ENCODE measurements around the gene TMEM11. TPM values are rescaled to one million over a fixed set of nuclear protein-coding genes. Genes with fewer than 3 reads are reported as not detected.

Gene TMEM11
- total and polyA plus RNA-seq, 2 of the 4 experiments (the other 2 are of a cell fraction): 19.9 to 44.7 TPM

- Histone ChIP-seq H2BK20ac (ENCODE audit: low read depth, low read length) (no peak overlapping the region), H2BK15ac (ENCODE audit: low read depth, low read length) (no peak overlapping the region), H4K8ac (ENCODE audit: low read depth in 2 of 2, low read length in 2 of 2) (no peak overlapping the region), H4K5ac (ENCODE audit: low read depth, low read length) (no peak overlapping the region), H3K23ac (ENCODE audit: low read depth, low read length) (no peak overlapping the region), H3K79me1 (ENCODE audit: low read depth in 1 of 2, low read length in 2 of 2) (no peaks in the 10 kb centered on the region; a peak in 1 of 4 replicates), H3K18ac (ENCODE audit: low read depth, low read length) (no peak overlapping the region), H4K20me1 (ENCODE audit: insufficient read depth, low read length) (no peaks in the 10 kb centered on the region; the same call in 1 of the 2 replicates), H3K4ac (ENCODE audit: low read depth, low read length) (no peak overlapping the region), H3K9me1 (ENCODE audit: insufficient read depth, low read length) (peaks cover 2% of the 10 kb centered on the region; the same call in 1 of the 2 replicates), H3K9me3 (ENCODE audit: control insufficient read depth, insufficient read depth, low read length) (no peaks in the 10 kb centered on the region), H3K36me3 (ENCODE audit: control insufficient read depth, insufficient read depth, low read length) (no peaks in the 10 kb centered on the region), H3K4me3 (ENCODE audit: insufficient read depth, low read depth, low read length) (no peak overlapping the region), H3K9ac (ENCODE audit: low read depth, low read length) (no peak overlapping the region), H3K14ac (replicated peaks; ENCODE audit: low read depth, low read length) (no peak overlapping the region), H2AK9ac (replicated peaks; ENCODE audit: low read depth, low read length, poor library complexity) (no peak overlapping the region), H2AFZ (replicated peaks; ENCODE audit: low read length, poor library complexity) (no peak overlapping the region), H3K4me1 (ENCODE audit: control insufficient read depth, insufficient read depth, low read length) (peaks cover 7% of the 10 kb centered on the region), H2BK120ac (ENCODE audit: low read depth, low read length) (no peak overlapping the region), H2BK5ac (ENCODE audit: low read depth, low read length, poor library complexity, severe bottlenecking) (no peak overlapping the region), H4K91ac (ENCODE audit: insufficient read depth, low read depth, low read length) (no peak overlapping the region), H3K27ac (ENCODE audit: insufficient read depth, low read length) (no peak overlapping the region), H3K27me3 (ENCODE audit: control insufficient read depth, insufficient read depth, low read length) (no peaks in the 10 kb centered on the region), H2AK5ac (ENCODE audit: low read depth, low read length) (no peak overlapping the region), H3K56ac (ENCODE audit: extremely low read depth, insufficient read depth, low read length) (no peak overlapping the region), H3K4me2 (ENCODE audit: low read depth, low read length) (no peak overlapping the region)
- in situ Hi-C loops (cut with MboI; ENCODE audit: low sequenced_read_pairs) (no loop called here), dilution Hi-C loops (cut with HindIII; ENCODE audit: low sequenced_read_pairs, unreplicated experiment) (no loop called here), intact Hi-C loops (cut with micrococcal nuclease) (no loop called here)
- ChIA-PET POLR2A (ENCODE audit: unreplicated experiment) (no interaction called here), CTCF (interaction anchor here (0.6 kb wide), 1 partner anchor 25 kb away, joined by 5 read pairs; no protein-coding TSS in a partner anchor)
- ATAC-seq (ENCODE audit: low read depth) (no peak), DNase-seq (no peak)
- no TSS peak for BruUV-seq (replicated peaks)
- 100% methylated on average over 1 of the region's 1 CpG; no CpG with 5 or more reads in 1 of the 2 experiments for WGBS, 2 experiments (ENCODE audit: extremely low coverage in 2 of 2, insufficient read length in 1 of 2)
- TF ChIP-seq CTCF (conservative IDR thresholded peaks at IDR 0.05; ENCODE audit: low read depth, low read length) (no peak), NFE2L2 (IDR thresholded peaks at IDR 0.05; ENCODE audit: low read depth, low read length) (no peak), ELK1 (IDR thresholded peaks at IDR 0.05; ENCODE audit: borderline replicate concordance, low read depth, low read length) (no peak), CEBPB (IDR thresholded peaks at IDR 0.05; ENCODE audit: low read depth, low read length) (no peak), CHD1 (IDR thresholded peaks at IDR 0.05; ENCODE audit: low read depth, low read length) (no peak), RFX5 (IDR thresholded peaks at IDR 0.05; ENCODE audit: low read depth, low read length) (no peak), FOS (IDR thresholded peaks at IDR 0.05; ENCODE audit: low read depth, low read length) (no peak), MAFK (IDR thresholded peaks at IDR 0.05; ENCODE audit: low read depth, low read length) (no peak), POLR2A (IDR thresholded peaks at IDR 0.05; ENCODE audit: low read depth, low read length) (no peak), BHLHE40 (IDR thresholded peaks at IDR 0.05; ENCODE audit: low read depth, low read length) (no peak), SMC3 (IDR thresholded peaks at IDR 0.05; ENCODE audit: low read depth, low read length) (no peak), MAZ (IDR thresholded peaks at IDR 0.05; ENCODE audit: borderline replicate concordance, low read depth, low read length) (no peak), RCOR1 (IDR thresholded peaks at IDR 0.05; ENCODE audit: insufficient replicate concordance, low read length) (no peak), USF2 (IDR thresholded peaks at IDR 0.05; ENCODE audit: low read depth, low read length) (no peak), MXI1 (IDR thresholded peaks at IDR 0.05; ENCODE audit: borderline replicate concordance, low read depth, low read length) (no peak)
Measured at GRCh38 chr17:21157586-21158370, 56.2 kb downstream of the TMEM11 start.

All from IMR-90 (cell line).